Measurements from ENCODE around the gene COQ3. TPM values are rescaled to one million over a fixed set of nuclear protein-coding genes. Genes with fewer than 3 reads are reported as not detected.

COQ3 gene
- polyA plus RNA-seq, 1 donor from 2014 or later = 23.0 TPM

GRCh38 chr6:99424022-99424421, 30.0 kb upstream of the COQ3 start:
- no peak overlapping the region for H2AFZ ChIP-seq (ENCODE audit: low read depth, low read length)
- peaks cover 8% of the 10 kb centered on the region for H4K20me1 ChIP-seq (ENCODE audit: insufficient read depth)
- H3K9ac ChIP-seq (ENCODE audit: low read length) = peak overlapping the region; percentile 99
- no peak for TF ChIP-seq RAD21 (conservative IDR thresholded peaks at IDR 0.05)
- no peak for TF ChIP-seq POLR2AphosphoS5 (IDR thresholded peaks at IDR 0.05)
- TF ChIP-seq REST (IDR thresholded peaks at IDR 0.05; ENCODE audit: borderline replicate concordance) = no peak
- TF ChIP-seq CTCF (IDR thresholded peaks at IDR 0.05; ENCODE audit: poor library complexity, severe bottlenecking) = no peak
- H3K36me3 ChIP-seq (ENCODE audit: insufficient read depth, low read length) = no peaks in the 10 kb centered on the region
- peak overlapping the region; percentile 87 for H3K4me2 ChIP-seq (ENCODE audit: low read length)
- peaks cover 3% of the 10 kb centered on the region for H3F3A ChIP-seq (ENCODE audit: insufficient read depth, low read length, poor library complexity, severe bottlenecking)
- peak overlapping the region; percentile 100 for H3K27ac ChIP-seq (ENCODE audit: low read length)
- H3K9me2 ChIP-seq (ENCODE audit: insufficient read depth, low read length) = no peaks in the 10 kb centered on the region
- peak overlapping the region; percentile 91 for H3K4me3 ChIP-seq (ENCODE audit: low read length)
- no peaks in the 10 kb centered on the region for H3K27me3 ChIP-seq (ENCODE audit: insufficient read depth, low read depth, low read length)
- H3K9me3 ChIP-seq (ENCODE audit: low read length) = no peaks in the 10 kb centered on the region
- H3K79me2 ChIP-seq (replicated peaks; ENCODE audit: insufficient read depth, low read length) = peaks cover 57% of the 10 kb centered on the region

GRCh38 chr6:99422912-99423311, 28.9 kb upstream of the COQ3 start:
- Histone ChIP-seq H3F3A (ENCODE audit: insufficient read depth, low read length, poor library complexity, severe bottlenecking) (peaks cover 3% of the 10 kb centered on the region), H3K9me3 (ENCODE audit: low read length) (no peaks in the 10 kb centered on the region), H3K9me2 (ENCODE audit: insufficient read depth, low read length) (no peaks in the 10 kb centered on the region), H3K4me2 (ENCODE audit: low read length) (no peak overlapping the region), H3K9ac (ENCODE audit: low read length) (no peak overlapping the region), H3K36me3 (ENCODE audit: insufficient read depth, low read length) (no peaks in the 10 kb centered on the region), H3K4me3 (ENCODE audit: low read length) (peak overlapping the region; percentile 91), H2AFZ (ENCODE audit: low read depth, low read length) (no peak overlapping the region), H4K20me1 (ENCODE audit: insufficient read depth) (peaks cover 8% of the 10 kb centered on the region), H3K27ac (ENCODE audit: low read length) (no peak overlapping the region), H3K27me3 (ENCODE audit: insufficient read depth, low read depth, low read length) (no peaks in the 10 kb centered on the region), H3K79me2 (replicated peaks; ENCODE audit: insufficient read depth, low read length) (peaks cover 68% of the 10 kb centered on the region)
- TF ChIP-seq RAD21 (conservative IDR thresholded peaks at IDR 0.05) (no peak), EZH2 (IDR thresholded peaks at IDR 0.05; ENCODE audit: borderline replicate concordance, insufficient read depth, low read length, poor library complexity, severe bottlenecking) (no peak), SMC3 (conservative IDR thresholded peaks at IDR 0.05; ENCODE audit: poor library complexity) (no peak), TAF1 (IDR thresholded peaks at IDR 0.05; ENCODE audit: low read depth) (no peak), REST (IDR thresholded peaks at IDR 0.05; ENCODE audit: borderline replicate concordance) (no peak), MXI1 (conservative IDR thresholded peaks at IDR 0.05; ENCODE audit: poor library complexity, severe bottlenecking) (no peak), EP300 (conservative IDR thresholded peaks at IDR 0.05; ENCODE audit: poor library complexity, severe bottlenecking) (no peak), POLR2AphosphoS5 (IDR thresholded peaks at IDR 0.05) (no peak)

Data from neural cell (in vitro differentiated cells).